Muscle of back (tissue), 11 donors: Measurements from ENCODE around the gene TCP10L. TPM values are rescaled to one million over a fixed set of nuclear protein-coding genes. Genes with fewer than 3 reads are reported as not detected.
"Not testable (repeated sequence)": the region's sequence is repeated elsewhere in the genome, so short reads cannot be mapped to it uniquely, and the experiment has no call there.

ENCODE experiments used
- DNase-seq, 3 donors: peaks; one replicate each; pipeline versions ENCODE4 v3.0.0 to v3.0.0-alpha.2; 2013
- polyA plus RNA-seq, 10 donors: library from polyadenylated mRNA; unstranded; fragments of 120-200 nt; gene quantifications; one replicate each; pipeline ENCODE4 v1.2.1, GENCODE V29; 2013; ENCODE audit not compliant: insufficient read length in 10 of 10

TCP10L gene
- polyA plus RNA-seq, 10 donors, result 0.18 to 2.0 (median 1.1) TPM

DNA sequence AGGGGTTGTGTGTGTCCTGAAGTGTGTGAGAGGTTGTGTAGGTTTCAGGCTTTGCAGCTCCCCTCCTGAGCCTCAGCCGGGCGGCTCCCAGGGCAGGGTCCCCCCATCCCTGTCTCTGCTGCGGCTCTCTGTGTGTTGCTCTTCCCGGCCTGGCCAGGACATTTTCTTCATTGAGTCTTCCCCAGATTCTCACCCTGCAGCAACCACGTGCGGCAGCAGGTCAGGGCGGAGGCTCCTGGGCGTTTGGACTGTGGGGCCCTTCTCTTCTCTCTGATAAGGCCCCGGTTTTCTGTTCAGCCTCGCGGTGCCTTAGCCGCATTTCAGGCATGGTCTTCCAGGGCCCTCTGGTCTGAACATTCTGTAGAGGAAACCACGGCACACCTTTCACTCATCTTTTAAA, 1.8 kb upstream of the TCP10L start:
- no peak for DNase-seq

DNA sequence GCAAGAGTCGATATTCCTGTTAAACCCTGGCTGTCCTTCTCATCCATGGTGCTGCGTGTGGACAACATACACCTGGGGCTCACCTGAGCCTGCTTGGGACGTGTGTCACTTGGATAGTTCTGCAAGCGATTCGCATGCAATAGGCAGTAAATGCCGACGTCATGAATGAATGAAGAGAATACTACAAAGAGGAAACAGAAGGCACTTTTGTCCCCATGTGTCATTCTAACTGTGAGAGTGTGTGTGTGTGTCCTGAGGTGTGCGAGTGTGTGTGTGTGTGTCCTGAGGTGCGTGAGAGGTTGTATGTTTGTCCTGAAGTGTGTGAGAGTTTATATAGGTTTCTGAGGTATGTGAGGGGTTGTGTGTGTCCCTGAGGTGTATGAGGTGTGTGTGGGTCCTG, 647 bp upstream of the TCP10L start:
- no peak for DNase-seq

DNA sequence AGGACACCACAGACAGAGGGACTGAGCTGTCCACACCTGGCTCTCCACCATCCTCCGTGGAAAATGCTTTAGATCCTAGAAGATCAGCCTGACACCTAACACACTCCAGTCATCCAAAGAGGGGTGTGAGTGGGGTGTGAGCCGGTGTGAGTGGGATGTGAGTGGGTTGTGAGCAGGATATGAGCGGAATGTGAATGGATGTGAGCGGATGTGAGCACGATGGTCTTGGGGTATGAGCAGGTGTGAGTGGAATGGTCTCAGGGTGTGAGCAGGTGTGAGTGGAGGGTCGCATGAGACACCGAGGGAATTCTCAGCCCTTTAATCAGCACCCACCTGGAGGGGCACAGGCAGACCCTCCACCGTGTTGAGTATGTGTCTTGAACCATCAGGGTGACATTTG, 851 bp downstream of the TCP10L start:
- DNase-seq, result no peak

DNA sequence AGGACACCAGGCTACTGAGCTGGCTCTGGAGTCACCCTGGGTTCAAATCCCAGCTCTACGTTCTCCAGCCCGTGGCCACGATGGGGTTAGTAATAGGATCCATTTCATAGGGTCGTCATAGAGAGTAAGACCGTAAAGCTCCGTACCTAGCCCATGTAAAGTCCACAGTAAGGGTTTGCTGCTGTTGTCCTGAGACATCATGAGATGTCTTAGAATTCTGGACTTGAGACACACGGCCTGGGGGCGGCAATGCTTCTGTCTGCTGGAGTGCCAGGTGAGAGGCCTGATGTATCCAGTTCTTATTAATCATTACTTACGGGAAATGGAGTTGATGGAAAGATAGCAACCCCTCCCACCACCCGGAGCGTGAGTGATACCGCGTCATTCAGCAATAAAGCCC, 3.6 kb downstream of the TCP10L start:
- DNase-seq, result no peak

DNA sequence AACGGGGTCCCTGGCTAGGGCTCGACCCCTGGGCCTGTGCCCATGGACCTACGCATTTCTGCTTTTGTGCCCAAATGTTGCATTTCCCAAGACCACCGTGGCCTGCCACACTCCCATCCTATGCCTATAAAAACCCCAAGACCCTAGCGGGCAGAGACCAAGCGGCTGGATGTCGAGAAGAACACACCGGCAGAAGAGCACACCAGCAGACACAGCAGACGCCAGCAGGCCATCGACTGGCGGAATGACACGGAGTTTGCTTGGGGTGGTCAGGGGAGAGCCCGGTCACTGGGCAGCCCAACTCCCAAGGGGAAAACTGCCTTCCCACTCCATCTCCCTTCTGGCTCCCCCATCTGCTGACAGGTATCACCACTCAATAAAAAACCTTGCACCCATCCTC, 4.4 kb downstream of the TCP10L start:
- no peak for DNase-seq

DNA sequence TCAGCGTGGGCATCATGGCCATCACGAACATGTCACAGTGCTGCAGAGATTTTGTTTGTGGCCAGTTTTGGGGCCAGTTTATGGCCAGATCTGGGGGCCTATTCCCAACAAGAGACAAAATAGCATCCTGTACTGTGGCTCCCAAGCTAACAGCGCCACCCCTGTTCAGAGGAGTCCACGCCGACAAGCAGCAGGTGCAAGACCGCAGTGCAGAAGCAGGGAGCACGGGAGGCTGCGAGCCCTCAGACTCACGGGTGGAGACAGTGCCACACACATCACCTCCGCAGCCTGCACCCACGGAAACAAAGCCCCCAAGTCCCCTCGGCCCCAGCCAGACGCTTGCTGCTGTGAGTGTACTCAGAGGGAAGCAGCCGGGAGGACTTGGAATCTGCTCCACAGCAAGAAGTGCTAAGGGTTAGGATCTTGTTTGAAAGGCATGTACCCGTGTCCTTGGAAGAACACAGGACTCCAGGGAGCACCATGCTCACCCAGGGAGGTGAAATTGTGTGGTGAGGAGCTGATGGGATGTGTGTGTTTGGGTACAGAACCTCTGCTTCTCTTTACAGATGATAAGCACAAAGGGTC, 7.1 kb downstream of the TCP10L start:
- DNase-seq, result no peak

DNA sequence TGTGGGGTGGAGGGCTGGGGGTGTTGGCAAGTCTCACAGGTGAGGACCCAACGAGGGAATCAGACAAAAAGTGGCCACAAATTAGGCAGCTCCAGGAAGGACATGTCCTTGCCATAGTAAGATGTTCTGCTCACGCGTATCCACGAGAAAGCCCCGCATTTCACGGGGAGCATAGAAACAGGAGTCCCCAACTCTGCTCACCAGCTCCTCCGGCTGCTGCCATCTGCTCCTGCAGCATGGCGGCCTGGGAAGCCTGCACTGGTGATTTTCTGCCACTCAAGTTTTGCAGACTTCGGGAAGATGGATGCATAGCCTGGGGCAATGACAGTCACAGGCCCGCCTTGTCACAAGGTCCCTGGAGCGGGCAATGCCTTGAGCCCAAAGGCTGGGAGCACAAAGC, 9.3 kb downstream of the TCP10L start:
- DNase-seq, result no peak

DNA sequence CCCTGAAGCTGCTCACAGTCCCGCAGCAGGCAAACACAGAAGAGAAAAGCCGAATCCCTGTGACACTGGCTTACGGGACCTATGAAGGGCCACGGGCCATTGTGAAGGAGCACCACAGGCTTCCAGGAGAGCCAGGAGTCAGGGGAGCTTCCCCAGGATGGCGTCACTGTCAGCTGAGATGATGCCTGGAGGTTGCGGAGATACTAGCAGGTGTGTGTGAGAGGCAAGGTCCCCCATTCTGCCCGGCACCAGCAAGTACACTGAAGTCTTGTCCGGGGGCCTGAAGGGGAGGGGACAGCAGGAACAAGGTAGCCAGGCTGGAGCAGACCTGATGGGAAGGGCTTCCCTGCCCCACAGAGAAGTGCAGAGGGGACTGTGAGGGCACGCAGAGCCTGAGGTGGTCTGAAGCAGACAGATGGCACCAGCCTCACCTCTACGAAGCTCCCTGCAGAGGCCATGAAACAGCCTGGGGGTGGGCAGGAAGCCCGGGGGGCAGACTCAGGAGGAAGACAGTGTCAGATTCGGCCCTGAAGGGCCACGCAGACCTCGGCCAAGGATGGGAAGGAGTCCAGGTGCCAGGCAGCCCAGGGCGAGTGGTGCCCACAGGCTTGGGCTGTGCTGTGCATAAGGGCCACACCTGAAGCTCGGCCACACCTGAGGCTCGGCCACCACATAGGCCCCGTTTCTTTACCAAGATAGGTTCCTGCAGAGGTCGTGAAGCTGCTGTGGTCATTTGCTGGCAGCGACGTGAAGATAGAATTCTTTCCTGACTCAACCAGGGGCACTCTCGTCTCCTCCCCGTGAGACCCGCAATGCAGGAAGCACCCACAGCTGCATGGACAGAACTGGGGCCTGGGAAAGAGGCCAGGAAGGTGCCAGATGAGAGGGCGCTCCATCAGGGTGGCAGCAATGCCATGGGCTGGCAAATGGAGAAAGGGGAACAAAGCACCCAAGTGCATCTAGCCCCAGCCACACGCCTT, 10.1 kb downstream of the TCP10L start:
- no peak for DNase-seq

DNA sequence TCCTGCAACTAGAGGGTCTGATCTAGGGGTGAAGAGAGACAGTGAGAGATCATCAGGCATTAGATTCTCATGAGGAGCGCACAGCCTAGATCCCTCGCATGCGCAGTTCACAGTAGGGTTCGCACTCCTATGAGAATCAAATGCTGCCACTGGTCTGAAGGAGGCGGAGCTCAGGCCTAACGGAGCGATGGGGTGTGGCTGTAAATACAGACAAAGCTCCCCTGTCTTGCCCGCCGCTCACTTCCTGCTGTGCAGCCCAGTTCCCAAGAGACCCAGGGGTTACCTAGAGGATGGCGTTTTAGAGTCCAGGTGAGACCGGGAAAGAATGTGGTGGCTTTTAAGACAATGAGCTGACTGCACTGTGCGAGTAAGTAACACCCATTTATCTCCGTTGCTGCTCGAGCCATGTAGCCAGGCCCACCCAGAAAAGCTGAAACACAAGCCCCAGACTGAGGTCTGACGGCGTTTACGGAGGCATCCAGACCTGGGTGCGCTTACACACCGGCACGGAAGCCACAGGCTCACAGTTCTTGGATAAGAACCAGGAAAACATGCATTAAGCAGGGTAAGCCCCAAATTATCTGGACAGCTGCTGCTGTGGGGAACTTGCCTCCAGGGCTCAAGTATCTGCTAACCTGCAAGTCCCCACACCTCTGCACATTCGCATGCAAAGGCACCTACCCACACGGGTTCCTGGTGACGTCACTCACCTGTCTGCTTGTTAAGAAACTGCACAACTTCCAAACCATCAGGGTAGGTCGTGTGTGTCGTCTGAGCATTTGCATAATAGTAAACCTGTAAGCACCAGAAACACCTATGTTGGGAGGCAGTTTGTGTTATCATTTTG, 12.5 kb downstream of the TCP10L start:
- no peak for DNase-seq

DNA sequence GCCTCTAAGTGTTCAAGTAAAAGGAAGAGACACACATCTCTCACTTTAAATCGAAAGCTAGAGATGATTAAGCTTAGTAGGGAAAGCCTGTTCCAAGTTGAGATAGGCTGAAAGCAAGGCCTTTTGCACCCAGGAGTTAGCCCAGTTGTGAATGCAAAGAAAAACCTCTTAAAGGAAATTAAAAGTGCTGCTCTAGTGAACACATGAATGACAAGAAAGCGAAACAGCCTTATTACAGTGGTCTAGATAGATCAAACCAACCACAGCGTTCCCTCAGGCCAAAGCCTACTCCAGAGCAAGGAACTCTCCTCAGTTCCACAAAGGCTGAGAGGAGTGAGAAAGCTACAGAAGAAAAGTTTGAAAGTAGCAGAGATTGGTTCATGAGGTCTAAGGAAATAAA, 14.9 kb downstream of the TCP10L start:
- no peak for DNase-seq

DNA sequence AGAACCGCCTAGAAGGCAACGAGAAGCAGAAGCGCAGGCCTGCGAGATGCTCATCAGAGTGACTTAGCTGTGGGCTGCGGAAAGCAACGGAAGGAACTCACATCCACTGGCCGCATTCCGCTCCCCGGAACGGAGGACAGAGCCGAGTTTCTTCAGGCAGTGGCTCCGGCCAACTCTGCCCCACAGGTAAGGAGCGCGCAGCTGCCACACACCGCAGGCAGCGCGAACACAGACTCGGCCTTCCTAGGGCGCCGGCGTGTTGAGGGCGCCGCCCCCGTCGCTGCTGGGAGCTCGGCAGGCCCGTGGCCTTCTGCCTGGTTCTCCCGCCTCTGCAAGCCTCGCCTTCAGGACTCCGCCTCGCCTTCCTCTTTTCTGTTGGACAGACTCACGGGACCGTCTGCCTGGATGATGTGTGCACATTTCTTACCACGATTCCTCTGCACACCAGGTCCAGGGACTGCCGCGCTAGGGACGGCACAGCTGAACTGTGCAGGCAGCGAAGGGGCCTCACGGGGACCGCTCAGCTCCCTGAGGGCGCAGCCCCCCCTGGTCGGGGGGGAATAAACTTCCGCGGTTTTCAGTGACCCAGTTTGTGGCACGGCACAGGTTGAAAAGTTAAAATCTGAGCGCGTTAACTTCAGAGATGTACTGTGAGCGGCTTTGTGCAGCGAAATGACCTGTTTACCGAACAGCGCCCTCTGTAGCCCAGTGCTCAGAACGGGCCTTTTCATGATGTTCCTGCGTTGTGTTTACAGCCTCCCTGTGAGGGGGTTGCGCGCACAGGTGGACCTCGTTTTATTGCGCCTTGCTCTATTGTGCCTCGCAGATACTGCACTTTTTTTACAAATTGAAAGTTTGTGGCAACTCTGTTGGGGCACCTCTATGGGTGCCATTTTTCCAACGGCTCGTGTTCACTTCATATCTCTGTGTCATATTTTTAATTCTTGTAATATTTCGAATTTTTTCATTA, 15.8 kb downstream of the TCP10L start:
- DNase-seq, result peak; percentile 66 to 92 (median 84)

DNA sequence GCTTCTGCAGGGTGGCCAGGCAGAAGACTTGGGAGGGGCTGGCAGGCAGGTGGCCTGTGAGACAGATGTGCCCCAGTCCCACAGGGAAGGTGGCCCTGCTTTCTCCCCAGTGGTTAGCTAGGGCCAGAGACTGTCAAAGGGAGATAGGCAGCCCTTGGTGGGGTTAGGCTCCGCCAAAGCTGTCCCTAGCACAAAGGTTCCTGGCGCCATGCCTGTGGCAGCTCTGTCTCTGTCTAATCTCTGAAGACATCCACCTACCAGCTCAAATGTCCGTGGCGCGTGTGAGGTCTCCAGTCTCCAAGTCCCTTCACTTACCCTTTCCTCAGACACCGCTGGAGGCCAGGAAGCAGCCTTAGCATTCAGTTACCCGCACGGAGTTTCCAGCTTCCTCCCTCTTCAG, 17.7 kb downstream of the TCP10L start:
- no peak for DNase-seq

DNA sequence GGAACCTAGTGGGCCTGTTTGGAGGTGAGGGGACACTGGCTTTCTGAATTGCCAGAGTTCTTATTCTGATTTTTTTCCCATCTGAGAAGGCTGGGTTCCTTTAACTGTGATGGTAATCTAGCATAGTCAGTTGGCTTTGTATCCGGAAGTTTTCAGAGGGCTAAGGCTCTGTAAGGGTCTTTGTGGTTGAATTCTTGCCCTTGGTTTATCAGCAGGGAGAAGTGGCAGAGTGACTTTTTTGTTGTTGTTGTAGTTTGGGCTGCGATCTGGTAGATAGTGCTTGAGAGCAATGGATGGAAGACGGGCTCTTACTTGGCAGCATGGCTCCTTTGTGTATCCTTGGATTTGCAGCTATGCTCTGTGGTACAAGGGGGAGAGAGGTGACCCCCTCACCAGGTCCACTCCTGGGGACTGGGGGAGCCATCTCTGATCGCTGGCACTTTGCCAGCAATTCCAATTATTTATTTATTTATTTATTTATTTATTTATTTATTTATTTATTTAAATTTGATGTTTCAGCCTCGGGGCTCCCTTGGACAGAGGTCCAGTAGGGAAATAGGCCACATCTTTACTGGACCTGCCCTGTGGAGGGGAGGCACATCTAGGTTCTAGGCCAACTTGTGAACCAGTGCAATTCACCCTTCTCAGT, 18.5 kb downstream of the TCP10L start:
- DNase-seq, result no peak

DNA sequence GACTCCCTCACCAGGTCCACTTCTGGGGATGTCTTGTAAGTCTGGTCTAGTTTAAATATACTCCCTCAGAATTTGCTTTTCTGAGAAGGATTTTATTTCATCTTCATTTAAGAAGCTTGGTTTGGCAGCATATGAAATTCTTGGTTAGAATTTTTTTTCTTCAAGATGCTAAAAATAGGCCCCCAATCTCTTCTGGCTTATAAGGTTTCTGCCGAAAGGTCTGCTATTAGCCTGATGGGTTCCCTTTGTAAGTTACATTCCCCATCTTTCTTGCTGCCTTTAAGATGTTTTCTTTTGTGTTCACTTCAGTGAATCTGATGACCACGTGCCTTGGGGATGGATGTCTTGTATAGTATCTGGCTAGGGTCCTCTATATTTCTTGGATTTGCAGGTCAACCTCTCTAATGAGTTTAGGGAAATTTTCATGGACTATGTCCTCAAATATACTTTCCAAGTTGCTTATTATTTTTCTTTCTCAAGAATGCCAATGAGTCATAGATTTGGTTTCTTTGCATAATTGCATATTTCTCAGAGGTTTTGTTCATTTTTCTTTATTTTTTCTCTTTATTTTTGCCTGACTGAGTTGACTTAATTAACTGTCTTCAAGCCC, 19.4 kb downstream of the TCP10L start:
- DNase-seq, result no peak

DNA sequence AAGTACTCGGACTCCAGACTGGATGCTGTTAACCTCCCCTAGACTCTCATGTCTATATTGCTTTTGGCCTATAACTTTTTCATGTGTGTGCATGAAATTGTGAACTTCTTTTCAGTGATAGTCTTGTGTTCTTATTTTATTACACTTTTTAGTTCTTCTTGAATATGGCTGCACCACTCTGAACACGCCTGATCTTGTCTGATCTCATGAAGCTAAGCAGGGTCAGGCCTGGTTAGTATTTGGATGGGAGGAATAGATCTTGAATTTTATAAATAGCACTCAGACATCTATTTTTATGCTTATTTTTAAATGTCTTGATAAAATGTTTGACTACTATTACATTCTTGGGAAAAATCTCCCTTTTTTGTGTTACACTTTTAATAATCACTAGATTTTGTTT, 22.4 kb downstream of the TCP10L start:
- no peak for DNase-seq

DNA sequence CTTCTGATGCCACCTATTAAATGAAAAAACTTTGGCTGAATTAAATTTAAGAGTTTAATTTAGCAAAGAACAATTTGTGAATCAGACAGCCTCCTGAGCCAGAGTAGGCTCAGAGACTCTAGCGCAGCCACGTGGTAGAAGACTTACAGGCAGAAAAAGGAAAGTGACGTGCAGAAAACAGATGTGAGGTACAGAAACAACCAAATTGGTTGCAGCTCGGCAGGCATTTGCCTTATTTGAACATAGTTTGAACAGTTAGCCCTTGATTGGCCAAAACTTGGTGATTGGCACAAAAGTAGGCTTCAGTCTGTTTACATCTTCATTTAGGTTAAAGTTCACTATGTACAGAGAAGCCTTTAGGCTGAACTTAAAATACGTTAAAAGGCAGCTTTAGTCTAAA, 22.9 kb downstream of the TCP10L start:
- DNase-seq, result peak in 2 of 3 donors; percentile 21 to 50

DNA sequence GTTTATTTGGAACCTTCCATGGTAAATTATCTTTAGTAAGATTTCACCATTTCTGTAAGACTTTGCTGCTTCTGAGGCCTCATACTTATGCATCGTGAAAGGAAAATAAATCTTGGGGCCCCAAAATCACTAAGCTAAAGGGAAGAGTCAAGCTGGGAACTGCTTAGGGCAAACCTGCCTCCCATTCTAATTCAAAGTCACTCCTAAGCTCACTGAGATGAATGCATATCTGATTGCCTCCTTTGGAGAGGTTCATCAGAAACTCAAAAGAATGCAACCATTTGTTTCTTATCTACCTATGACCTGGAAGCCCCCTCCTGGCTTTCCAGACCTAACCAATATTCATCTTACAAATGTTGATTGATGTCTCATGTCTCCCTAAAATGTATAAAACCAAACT, 23.8 kb downstream of the TCP10L start:
- DNase-seq, result not testable (repeated sequence)

DNA sequence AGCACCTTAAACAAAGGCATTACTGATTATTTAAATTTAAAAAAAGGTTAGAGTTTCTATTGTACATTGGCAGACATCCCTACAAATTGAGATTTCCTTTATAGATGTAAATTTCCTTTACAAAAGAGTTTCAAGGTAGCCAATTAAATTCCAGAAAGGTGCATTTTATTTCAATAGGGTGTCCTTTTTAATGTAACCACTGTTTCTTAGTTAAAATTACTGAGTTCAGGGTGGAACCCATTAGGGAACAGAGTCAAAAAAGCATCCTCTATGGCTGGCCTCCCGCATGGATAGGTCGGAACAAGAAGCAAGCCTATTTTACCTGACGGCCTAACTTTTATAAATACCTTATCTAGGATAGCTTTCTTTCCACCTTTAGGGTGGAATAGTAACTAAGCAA, 24.4 kb downstream of the TCP10L start:
- no peak for DNase-seq

DNA sequence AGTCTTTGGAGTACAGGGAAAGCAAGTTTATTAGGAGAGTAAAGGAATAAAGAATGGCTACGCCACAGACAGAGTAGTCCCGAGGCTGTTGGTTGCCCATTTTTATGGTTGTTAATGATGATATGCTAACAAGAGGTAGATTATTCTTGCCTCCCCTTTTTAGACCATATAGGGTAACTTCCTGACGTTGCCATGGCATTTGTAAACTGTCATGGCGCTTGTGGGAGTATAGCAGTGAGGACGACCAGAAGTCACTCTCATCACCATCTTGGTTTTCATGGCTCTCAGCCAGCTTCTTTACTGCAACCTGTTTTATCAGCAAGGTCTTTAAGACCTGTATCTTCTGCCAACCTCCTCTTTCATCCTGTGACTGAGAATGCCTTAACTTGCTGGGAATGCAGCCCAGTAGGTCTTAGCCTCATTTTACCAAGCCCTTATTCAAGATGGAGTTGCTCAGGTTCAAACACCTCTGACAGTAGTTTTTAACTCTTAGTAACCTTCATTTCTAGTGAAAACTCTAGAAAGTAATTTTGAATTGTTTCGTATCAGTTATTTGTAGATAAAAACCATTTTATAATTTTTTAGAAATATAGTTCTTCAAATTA, 26.2 kb downstream of the TCP10L start:
- DNase-seq, result no peak

DNA sequence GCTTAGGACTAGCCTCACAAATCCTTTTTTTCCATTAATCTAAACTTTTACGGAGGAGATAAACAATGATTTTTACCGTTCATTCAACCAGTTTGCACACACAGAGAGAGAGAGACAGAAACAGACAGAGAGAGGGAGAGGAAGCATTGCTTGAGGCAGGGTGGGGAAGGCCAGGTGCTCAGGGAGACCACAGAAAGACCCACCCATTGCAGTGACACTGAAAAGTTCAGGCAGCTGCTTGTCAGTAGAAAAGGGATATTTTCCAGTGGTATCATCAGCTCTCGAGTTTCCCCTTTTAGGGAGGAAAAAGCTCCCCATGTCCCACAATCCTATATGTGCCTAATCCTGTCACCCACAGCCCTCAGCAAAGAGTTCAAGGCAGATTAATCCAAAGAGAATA, 27.2 kb downstream of the TCP10L start:
- no peak for DNase-seq
